GM12875 (cell line): ENCODE measurements around the gene MED20.

Experiments used
- H3K4me3 ChIP-seq: one replicate; pipeline ENCODE4 v1.5.1; 2011; ENCODE audit warnings: low read depth, low read length, control low read depth
- TF ChIP-seq, protein P1 (sequence below): IDR thresholded peaks from 2 replicates; pipeline ENCODE4 v1.5.1; 2011; ENCODE audit warnings: low read depth, mild to moderate bottlenecking, control low read depth, inconsistent platforms, low read length, moderate library complexity, borderline replicate concordance; ENCODE audit not compliant: insufficient read depth

The MED20 gene, protein sequence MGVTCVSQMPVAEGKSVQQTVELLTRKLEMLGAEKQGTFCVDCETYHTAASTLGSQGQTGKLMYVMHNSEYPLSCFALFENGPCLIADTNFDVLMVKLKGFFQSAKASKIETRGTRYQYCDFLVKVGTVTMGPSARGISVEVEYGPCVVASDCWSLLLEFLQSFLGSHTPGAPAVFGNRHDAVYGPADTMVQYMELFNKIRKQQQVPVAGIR

DNA sequence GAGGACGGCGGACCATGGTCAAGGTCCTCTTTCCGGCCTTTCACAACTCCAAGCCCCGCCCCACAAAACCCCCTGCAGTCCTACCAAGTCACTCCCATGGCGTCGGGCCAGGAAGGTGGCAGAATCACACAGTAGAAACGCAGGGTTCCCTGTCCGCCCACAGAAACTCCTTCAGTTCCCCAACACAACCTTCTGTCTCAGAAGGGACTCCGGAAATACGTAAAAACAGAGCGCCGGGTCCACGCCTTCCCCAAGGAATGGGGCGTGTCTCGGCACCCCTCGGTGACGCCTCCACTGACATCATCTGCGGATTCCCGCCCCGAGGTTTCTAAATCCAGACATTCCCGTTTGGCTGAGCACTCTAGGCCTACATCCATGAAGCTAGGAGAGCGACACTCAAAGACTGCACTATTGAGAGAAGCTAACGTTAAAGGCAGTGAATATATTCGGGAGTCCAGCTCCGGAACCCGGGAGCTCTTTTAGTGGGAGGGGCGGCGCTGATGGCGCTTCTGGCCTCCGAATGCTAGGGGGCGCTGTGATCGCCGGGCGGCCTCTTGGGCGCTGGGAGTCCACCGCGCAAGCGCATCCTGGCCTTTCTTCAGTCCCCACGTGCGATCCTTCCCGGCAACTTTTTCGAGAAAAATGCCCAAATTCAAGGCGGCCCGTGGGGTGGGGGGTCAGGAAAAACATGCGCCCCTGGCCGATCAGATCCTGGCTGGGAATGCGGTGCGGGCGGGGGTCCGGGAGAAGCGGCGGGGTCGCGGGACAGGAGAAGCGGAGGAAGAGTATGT is at the start of gene MED20, which contains the start of gene BYSL:
TSS of gene MED20 (minus strand) at position 219 of the 791 bp plus-strand sequence. CDS start at position 98, 121 bp downstream.
TSS of gene BYSL (plus strand) at position 579 of the 791 bp plus-strand sequence. CDS start at position 643, 64 bp downstream.
- peak within 1 kb of the TSS; percentile 74 for H3K4me3 ChIP-seq
- TF ChIP-seq, protein P1, sequence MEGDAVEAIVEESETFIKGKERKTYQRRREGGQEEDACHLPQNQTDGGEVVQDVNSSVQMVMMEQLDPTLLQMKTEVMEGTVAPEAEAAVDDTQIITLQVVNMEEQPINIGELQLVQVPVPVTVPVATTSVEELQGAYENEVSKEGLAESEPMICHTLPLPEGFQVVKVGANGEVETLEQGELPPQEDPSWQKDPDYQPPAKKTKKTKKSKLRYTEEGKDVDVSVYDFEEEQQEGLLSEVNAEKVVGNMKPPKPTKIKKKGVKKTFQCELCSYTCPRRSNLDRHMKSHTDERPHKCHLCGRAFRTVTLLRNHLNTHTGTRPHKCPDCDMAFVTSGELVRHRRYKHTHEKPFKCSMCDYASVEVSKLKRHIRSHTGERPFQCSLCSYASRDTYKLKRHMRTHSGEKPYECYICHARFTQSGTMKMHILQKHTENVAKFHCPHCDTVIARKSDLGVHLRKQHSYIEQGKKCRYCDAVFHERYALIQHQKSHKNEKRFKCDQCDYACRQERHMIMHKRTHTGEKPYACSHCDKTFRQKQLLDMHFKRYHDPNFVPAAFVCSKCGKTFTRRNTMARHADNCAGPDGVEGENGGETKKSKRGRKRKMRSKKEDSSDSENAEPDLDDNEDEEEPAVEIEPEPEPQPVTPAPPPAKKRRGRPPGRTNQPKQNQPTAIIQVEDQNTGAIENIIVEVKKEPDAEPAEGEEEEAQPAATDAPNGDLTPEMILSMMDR: peak; percentile 92

DNA sequence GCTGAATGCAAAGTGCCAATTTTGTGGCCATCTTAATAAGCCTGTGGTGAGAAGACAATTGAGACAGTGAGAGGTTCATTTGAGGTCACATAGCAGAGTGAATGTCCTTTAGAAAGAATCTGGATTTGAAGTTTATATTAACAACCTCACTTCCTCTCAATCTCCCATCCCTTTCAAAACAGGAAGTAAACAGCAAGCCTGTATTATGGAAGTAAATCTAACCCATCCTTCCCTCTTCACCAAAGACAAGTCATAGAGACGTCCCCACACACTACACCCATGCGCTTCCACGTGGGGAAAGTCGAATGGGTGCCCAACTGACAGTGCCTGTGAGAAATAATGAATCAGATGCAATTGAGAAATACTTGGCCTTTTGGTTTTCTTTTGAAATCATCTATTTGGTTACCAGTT is 49.5 kb upstream of the MED20 start:
- TF ChIP-seq, protein P1: no peak
- H3K4me3 ChIP-seq: no peak overlapping the region

DNA sequence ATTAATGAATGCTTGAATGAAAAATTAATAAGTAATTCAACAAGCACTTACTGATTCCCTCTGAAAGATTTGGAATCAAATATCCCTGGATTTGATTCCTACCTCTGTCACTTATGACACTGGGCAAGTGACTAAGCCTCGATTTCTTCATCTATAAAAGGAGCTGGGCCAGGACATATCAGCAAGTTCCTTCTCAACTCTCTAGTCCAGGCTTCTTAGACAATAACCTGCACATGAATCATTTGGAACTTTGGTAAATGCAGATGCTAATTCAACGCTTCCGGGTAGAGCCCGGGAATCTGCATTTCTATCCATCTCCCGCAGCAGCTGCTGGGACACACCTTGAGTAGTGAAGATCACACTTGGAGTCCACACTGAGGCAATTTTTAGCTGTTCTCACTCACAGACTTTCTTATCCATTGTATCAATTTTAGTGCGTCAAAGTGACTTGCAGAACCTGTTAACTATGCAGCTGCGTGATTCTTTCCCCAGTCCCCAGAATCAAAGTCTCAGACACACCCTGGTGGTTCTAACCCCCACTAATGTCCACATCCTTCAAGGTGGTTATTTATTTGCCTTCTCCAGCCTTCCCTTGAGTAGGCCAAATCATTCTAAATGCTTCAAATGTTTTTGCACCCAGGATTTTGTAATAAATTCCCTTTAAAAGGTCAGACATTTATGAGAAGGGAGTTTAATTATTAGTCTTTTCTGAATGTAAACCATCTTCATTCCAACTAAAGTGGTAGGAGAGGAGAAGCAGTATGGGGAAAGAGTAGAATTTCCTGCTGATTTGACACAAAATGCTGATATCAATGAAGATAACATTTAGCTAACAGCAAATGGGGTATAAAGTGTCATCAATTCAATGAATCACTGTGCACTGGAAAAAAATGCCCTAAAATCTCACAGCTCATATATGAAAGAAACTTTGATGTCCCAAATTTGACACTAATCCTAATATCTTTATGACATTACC is 46.7 kb upstream of the MED20 start:
- TF ChIP-seq, protein P1: no peak
- no peak overlapping the region for H3K4me3 ChIP-seq

DNA sequence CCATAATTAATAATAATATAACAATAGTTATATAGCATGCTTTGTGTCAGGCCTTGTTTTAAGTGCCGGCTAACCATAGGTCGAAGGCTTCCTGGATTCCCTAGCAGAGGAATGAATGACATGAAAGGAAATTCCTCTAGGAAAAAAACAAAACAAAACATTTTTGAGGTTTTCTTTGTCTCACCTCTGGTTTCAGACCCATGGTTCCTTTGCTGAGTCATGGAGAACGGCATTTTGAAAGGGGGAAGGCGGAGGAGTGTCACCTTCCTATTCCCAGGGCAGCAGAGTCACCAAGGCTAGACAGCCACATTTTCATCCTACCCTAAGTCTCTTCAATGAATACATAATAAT is 46.0 kb upstream of the MED20 start:
- TF ChIP-seq, protein P1: no peak
- H3K4me3 ChIP-seq: no peak overlapping the region

DNA sequence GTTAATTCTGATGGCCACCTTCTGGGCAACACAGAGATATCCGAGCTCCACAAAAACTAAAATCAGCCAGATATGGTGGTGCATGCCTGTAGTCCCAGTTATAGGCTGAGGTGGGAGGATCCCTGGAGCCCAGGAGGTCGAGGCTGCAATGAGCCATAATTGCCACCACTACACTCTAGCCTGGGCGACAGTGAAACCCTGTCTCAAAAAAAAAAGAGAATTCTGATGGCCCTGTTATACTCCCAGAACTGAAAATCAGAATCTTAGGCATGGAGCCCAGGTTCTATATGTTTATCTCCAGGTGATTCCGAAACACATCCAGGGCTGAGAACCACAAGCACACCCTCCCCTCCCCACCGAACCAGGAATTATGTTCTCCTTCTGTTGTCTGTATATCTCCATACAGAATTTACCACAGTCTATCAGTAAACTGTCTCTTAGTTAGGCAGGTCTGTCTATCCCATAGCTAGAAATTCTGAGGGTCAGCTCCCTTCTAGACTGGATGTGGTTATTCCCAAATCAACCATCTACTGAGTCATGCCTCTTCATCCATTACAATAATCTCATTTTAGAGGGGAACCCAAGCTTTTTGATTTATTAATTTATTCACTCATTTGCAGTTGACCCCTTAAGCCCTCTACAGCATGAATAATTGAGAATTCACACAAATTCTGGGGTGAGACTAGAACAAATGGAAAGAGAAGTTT is 45.4 kb upstream of the MED20 start:
- H3K4me3 ChIP-seq: no peak overlapping the region
- TF ChIP-seq, protein P1: no peak

DNA sequence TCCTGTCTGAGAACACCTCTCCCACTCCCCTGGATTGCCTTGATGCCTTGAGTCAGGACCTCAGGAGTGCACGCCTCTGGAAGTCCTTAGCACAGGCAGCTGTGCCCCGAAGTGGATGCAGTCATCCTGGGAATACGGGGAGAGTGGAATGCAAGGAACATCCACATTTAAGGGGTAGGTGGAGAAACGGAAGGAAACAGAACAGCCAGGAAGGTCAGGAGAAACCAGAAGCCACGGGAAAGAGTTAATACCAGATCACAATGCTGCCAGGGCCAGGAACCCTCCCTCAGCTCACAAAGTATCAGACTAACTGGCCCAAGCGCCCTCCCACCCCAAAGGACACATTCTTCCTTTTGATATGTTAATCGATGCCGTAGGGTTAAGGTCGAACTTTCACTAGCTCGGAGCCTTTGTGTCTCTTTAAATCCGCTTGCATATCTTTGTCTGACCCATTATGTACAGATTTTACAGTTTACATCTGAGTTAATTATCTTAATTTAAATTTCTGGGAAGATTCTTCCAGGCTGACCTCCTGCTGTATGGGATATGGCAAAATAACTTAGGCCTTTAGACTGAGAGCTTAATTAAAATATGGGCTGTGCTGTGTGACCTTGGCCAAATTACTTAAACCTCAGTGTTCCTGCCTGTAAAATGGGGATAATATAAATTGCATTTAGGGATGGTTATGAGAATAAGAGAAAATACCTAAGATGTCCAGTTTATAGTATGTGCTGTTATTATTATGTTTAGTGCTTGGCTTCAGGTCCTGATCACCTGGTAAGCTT is 44.7 kb upstream of the MED20 start:
- no peak overlapping the region for H3K4me3 ChIP-seq
- TF ChIP-seq, protein P1: no peak
